Lung (tissue), 12 donors: Measurements from ENCODE around the gene GARIN5A. TPM values are rescaled to one million over a fixed set of nuclear protein-coding genes. Genes with fewer than 3 reads are reported as not detected.

Experiments used
- ATAC-seq: fragments of 200-7000 bp; cut with Tn5 transposase; one replicate; pipeline ENCODE4 v1.9.1; 2020; ENCODE audit warnings: moderate number of reproducible peaks; ENCODE audit not compliant: insufficient read depth, low FRiP score
- DNase-seq, 3 donors: peaks; one replicate each; pipeline ENCODE4 v3.0.0-alpha.2; 2013 to 2017
- H3K27ac ChIP-seq, 2 donors: one replicate each; pipeline ENCODE4 v1.5.1; 2013; ENCODE audit warnings: mild to moderate bottlenecking in 2 of 2, moderate library complexity in 2 of 2, control low read depth in 1 of 2, inconsistent platforms in 1 of 2, low read depth in 1 of 2, low read length in 1 of 2
- H3K27me3 ChIP-seq, 3 donors: one replicate each; pipeline ENCODE4 v1.5.1; 2013; ENCODE audit warnings: low read length in 2 of 3; ENCODE audit not compliant: control insufficient read depth in 3 of 3, insufficient read depth in 3 of 3
- H3K36me3 ChIP-seq, 4 donors: one replicate each; pipeline ENCODE4 v1.5.1; 2013; ENCODE audit warnings: low read length in 4 of 4, mild to moderate bottlenecking in 1 of 4, moderate library complexity in 1 of 4; ENCODE audit not compliant: control insufficient read depth in 4 of 4, insufficient read depth in 4 of 4
- H3K4me1 ChIP-seq, 5 donors: one replicate each; pipeline ENCODE4 v1.5.1; 2013; ENCODE audit warnings: low read length in 5 of 5, mild to moderate bottlenecking in 2 of 5, moderate library complexity in 1 of 5; ENCODE audit not compliant: control insufficient read depth in 5 of 5, insufficient read depth in 5 of 5
- H3K4me3 ChIP-seq: one replicate; pipeline ENCODE4 v1.5.1; 2013; ENCODE audit warnings: mild to moderate bottlenecking, control low read depth, moderate library complexity
- H3K9ac ChIP-seq, 2 donors: one replicate each; pipeline ENCODE4 v1.5.1; 2013; ENCODE audit warnings: low read length in 2 of 2, control low read depth in 1 of 2; ENCODE audit not compliant: insufficient read depth in 1 of 2
- H3K9me3 ChIP-seq, 4 donors: one replicate each; pipeline ENCODE4 v1.5.1; 2013; ENCODE audit warnings: low read length in 3 of 4, mild to moderate bottlenecking in 1 of 4, moderate library complexity in 1 of 4; ENCODE audit not compliant: control insufficient read depth in 4 of 4, insufficient read depth in 3 of 4
- WGBS, 2 donors: extraction: QIAGEN DNeasy Blood & Tissue Kit; methylation state at CpG; one replicate each; pipeline ENCODE4 v1.1.7; 2013; 5-methylcytosine and 5-hydroxymethylcytosine counted together
- polyA plus RNA-seq, 2 donors: library from polyadenylated mRNA; stranded (reverse); fragments of 200-250 nt; gene quantifications; one replicate each; pipeline ENCODE4 v1.2.1, GENCODE V29; 2013
- total RNA-seq, 2 donors: library from RNA; depleted of rRNA in 1 of 2; stranded (reverse); fragments of >200 nt in 1 of 2; gene quantifications; one replicate each; pipeline ENCODE4 v1.2.1, GENCODE V29; 2014 to 2021
- TF ChIP-seq, protein P1 (sequence below): IDR thresholded peaks from 2 replicates; pipeline ENCODE4 v1.5.1; 2012; ENCODE audit warnings: mild to moderate bottlenecking; ENCODE audit errors: control extremely low read depth, extremely low read depth
- donor health status: control.
- donor health status: control.
- donor health status: Bipolar disorder and iron deficiency.
- donor health status: healthy.
- donor health status: DM: yes; HTN: yes; CAD: no.

The GARIN5A gene
- total and polyA plus RNA-seq, 4 donors: 1.7 to 5.0 (median 2.4) TPM

DNA sequence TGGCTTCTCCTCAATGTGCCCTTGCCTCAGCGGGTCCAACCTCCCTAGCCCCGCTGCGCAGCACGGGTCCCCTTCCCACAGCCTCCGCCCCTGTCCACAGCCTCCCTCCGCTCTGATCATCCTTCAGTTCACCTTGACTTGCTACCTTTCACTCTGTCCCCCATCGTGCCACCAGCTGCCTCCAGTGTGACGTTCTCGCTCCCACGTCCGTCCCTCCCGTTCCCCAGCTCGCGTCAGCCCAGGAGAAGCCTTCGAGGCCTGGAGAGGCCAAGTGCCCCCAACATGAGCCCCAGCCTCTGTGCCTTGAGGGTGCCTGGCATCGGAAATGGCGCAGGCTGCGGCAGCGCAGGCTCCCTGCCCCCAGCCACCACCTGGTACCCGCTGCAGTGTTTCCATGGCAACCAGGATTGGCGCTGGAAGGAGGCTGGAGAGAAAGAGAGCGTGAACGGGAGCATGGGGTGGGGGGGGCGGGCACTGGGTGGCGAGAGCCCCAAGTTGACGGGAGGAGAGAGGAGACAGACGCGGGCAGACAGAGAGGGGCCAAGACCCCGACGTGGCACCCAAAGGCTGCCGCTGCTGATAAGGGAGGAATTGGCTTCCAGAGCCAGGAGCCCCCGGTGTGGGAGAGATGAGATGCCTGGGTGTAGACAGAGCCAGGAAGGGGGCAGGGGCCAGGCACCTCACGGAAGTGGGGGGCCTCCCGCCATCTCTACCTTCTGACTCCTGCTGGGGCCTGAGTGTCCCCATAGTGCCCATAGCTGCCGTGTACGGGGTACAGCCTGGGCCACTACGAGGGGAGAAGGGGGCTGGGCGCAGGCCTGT is 37.9 kb upstream of the GARIN5A start:
- H3K27ac ChIP-seq: no peak overlapping the region
- 37 to 56% methylated on average over 37 to 38 of the region's 38 CpGs for WGBS, 2 donors
- ATAC-seq (no peak), DNase-seq (no peak)
- peaks cover 0 to 9% (median 0%) of the 10 kb centered on the region in 4 donors for H3K9me3 ChIP-seq
- no peak overlapping the region for H3K4me3 ChIP-seq
- H3K9ac ChIP-seq: no peak overlapping the region
- TF ChIP-seq, protein P1, sequence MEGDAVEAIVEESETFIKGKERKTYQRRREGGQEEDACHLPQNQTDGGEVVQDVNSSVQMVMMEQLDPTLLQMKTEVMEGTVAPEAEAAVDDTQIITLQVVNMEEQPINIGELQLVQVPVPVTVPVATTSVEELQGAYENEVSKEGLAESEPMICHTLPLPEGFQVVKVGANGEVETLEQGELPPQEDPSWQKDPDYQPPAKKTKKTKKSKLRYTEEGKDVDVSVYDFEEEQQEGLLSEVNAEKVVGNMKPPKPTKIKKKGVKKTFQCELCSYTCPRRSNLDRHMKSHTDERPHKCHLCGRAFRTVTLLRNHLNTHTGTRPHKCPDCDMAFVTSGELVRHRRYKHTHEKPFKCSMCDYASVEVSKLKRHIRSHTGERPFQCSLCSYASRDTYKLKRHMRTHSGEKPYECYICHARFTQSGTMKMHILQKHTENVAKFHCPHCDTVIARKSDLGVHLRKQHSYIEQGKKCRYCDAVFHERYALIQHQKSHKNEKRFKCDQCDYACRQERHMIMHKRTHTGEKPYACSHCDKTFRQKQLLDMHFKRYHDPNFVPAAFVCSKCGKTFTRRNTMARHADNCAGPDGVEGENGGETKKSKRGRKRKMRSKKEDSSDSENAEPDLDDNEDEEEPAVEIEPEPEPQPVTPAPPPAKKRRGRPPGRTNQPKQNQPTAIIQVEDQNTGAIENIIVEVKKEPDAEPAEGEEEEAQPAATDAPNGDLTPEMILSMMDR: no peak
- H3K36me3 ChIP-seq: peaks cover 0 to 6% (median 0%) of the 10 kb centered on the region in 4 donors
- peaks cover 0 to 10% (median 0%) of the 10 kb centered on the region in 5 donors for H3K4me1 ChIP-seq
- no peaks in the 10 kb centered on the region for H3K27me3 ChIP-seq

DNA sequence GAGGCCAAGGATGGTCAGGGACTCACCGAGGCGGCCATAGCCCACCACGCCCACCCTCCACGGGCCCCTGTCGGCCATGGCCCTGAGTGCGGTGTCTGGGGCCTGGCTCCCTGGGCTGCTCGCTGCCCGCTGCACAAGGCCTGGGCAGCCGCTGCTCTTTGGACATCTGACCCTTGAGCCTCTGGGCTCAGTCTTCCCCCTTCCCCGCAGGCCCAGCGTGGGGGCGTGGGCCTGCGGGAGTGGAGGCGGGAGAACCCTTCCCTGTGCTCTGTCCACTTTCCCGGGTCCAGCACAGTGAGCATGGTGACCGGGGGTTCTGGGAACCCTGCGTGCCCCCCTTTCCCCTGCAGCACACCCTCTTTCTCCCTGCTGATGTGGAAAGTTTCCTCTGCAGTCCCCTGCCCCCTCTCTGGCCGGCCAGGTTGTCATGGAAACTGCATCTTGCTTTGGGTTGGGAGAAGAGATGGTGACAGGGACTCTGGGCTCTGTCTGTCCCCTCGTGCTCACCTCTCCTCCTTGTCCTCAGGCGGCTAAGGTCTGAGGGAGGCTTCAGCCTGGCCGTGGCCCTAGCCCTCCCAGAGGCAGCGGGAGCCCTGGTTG is 37.2 kb upstream of the GARIN5A start, which contains the start of gene ASPDH:
ASPDH (minus strand) TSS at position 168 of the 600 bp plus-strand sequence; CDS start at position 78, 90 bp downstream.
- no peak for ATAC-seq
- Histone ChIP-seq H3K9me3 (peaks cover 0 to 8% (median 0%) of the 10 kb centered on the region in 4 donors), H3K27me3 (no peaks in the 10 kb centered on the region), H3K36me3 (peaks cover 0 to 6% (median 0%) of the 10 kb centered on the region in 4 donors), H3K4me3 (no peak within 1 kb of the TSS), H3K27ac (no peak within 1 kb of the TSS), H3K4me1 (peaks cover 0 to 10% (median 0%) of the 10 kb centered on the region in 5 donors), H3K9ac (no peak within 1 kb of the TSS)
- TF ChIP-seq, protein P1: no peak
- DNase-seq: no peak
- WGBS, 2 donors: 45 to 60% methylated on average over 14 to 22 of the region's 22 CpGs

DNA sequence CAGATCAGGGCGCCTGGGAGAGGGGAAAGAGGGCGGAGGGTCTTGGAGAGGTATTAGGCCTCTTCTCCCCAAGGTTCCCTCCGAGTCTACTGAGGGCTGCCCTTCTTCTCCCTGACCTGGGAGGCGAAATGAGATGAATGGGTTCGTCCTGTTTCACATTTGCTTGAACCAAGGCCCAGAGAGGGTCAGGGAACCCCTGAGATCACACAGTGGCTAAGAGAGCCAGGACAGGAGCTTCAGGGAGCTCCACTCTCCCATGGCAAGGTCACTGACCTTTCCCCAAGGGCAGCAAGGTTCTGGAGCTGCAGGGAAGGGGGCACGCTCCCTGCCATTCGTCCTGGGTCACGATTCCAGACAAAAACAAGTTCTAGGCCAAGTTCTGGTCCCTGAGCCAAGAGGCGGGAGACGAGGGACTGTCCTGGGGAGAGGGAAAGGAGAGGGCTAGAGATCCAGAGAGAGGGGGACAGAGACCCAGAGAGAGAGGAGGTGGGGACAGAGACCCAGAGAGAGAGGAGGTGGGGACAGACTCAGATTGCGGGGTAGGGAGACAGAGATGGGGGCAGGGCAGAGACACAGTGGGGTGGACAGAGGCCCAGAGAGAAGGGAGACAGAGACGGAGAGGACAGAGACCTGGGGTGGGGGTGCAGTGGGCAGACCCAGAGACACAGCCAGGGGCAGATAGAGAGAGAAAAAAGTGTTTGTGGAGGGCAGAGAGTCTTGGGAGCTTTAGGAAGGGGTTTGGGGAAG is 36.5 kb upstream of the GARIN5A start:
- Histone ChIP-seq H3K4me1 (peaks cover 0 to 10% (median 0%) of the 10 kb centered on the region in 5 donors), H3K9ac (no peak overlapping the region), H3K9me3 (peaks cover 0 to 2% (median 0%) of the 10 kb centered on the region in 4 donors), H3K27me3 (no peaks in the 10 kb centered on the region), H3K27ac (no peak overlapping the region), H3K4me3 (no peak overlapping the region), H3K36me3 (no peaks in the 10 kb centered on the region)
- 66 to 77% methylated on average over 12 of the region's 12 CpGs for WGBS, 2 donors
- DNase-seq: no peak
- ATAC-seq: no peak
- TF ChIP-seq, protein P1: no peak
